B cell (primary cell): ENCODE data around the gene AGL. TPM values are rescaled to one million over a fixed set of nuclear protein-coding genes. Genes with fewer than 3 reads are reported as not detected.

ENCODE experiments used
- ATAC-seq: fragments of 200-7000 bp; cut with Tn5 transposase; one replicate; pipeline ENCODE4 v1.10.0; 2021; ENCODE audit warnings: low read depth, mild to moderate bottlenecking, moderate number of reproducible peaks, moderate library complexity
- CTCF ChIA-PET: fragments of 350-600 bp; sonication (Branson Sonifier 250); formaldehyde crosslinking; loops from one replicate; lab custom pipeline; 2021; ENCODE audit warnings: antibody characterized with exemption, inconsistent platforms; lab: Charles Lee
- POLR2A ChIA-PET: fragments of 350-600 bp; sonication (Branson Sonifier 250); formaldehyde crosslinking; loops from one replicate; lab custom pipeline; 2021; ENCODE audit warnings: antibody characterized with exemption; lab: Charles Lee
- DNase-seq: peaks from one replicate; pipeline ENCODE4 v3.0.0; 2013
- H2AFZ ChIP-seq: 2 replicates; pipeline ENCODE4 v1.6.1; 2012; ENCODE audit warnings: mild to moderate bottlenecking, low read depth, low read length; ENCODE audit not compliant: insufficient read depth, poor library complexity, severe bottlenecking
- H3K27ac ChIP-seq, 2 donors: 1 replicate in 1 of 2; 2 replicates in 1 of 2; pipeline ENCODE4 v1.5.1; 2012 to 2013; ENCODE audit warnings: low read length in 2 of 2, mild to moderate bottlenecking in 2 of 2, moderate library complexity in 1 of 2
- H3K27me3 ChIP-seq, 4 experiments: fragments of 200-600 bp in 1 of 4; sonication (generic) in 1 of 4; replicated peaks in 1 of 4; 1 replicate in 2 of 4; 2 replicates in 2 of 4; pipeline versions ENCODE4 v1.6.1 to v1.7.0; 2013 to 2016; ENCODE audit warnings: low read length in 3 of 4, mild to moderate bottlenecking in 2 of 4, mixed read lengths in 1 of 4, moderate library complexity in 1 of 4; ENCODE audit not compliant: insufficient read depth in 4 of 4, control insufficient read depth in 3 of 4; ENCODE audit errors: control extremely low read depth in 1 of 4
- H3K36me3 ChIP-seq, 2 experiments: replicated peaks in 1 of 2; 1 replicate in 1 of 2; 2 replicates in 1 of 2; pipeline versions ENCODE4 v1.6.1 to v1.7.1; 2013; ENCODE audit warnings: low read length in 1 of 2; ENCODE audit not compliant: insufficient read depth in 2 of 2, control insufficient read depth in 1 of 2; ENCODE audit errors: control extremely low read depth in 1 of 2, extremely low read depth in 1 of 2
- H3K4me1 ChIP-seq, 2 donors: fragments of 200-600 bp in 1 of 2; sonication (generic) in 1 of 2; 1 replicate in 1 of 2; 2 replicates in 1 of 2; pipeline versions ENCODE4 v1.5.1 to v1.6.1; 2013 to 2017; ENCODE audit warnings: low read length in 2 of 2; ENCODE audit not compliant: control insufficient read depth in 2 of 2, insufficient read depth in 2 of 2
- H3K4me2 ChIP-seq: replicated peaks from 2 replicates; pipeline ENCODE3; 2012; ENCODE audit warnings: mild to moderate bottlenecking, low read depth, low read length; ENCODE audit not compliant: poor library complexity, severe bottlenecking
- H3K4me3 ChIP-seq, 5 experiments: fragments of 200-600 bp in 1 of 5; sonication (generic) in 1 of 5; 1 replicate in 3 of 5; 2 replicates in 2 of 5; pipeline versions ENCODE4 v1.5.1 to v1.7.0; 2011 to 2016; ENCODE audit warnings: low read length in 4 of 5, mild to moderate bottlenecking in 4 of 5, low read depth in 2 of 5, control low read depth in 1 of 5, moderate library complexity in 1 of 5; ENCODE audit not compliant: insufficient read depth in 1 of 5; ENCODE audit errors: control extremely low read depth in 1 of 5, extremely low read depth in 1 of 5
- H3K79me2 ChIP-seq: fragments of 200-600 bp; sonication (generic); one replicate; pipeline ENCODE4 v1.6.0; 2016; ENCODE audit warnings: low read length; ENCODE audit not compliant: control insufficient read depth, insufficient read depth
- H3K9ac ChIP-seq: fragments of 200-600 bp; sonication (generic); 2 replicates; pipeline ENCODE4 v1.6.1; 2017; ENCODE audit warnings: mild to moderate bottlenecking, low read length, moderate library complexity
- H3K9me3 ChIP-seq, 3 donors: one replicate each; pipeline versions ENCODE4 v1.6.1 to v1.7.1; 2013; ENCODE audit warnings: low read length in 2 of 3; ENCODE audit not compliant: control insufficient read depth in 2 of 3, insufficient read depth in 1 of 3; ENCODE audit errors: control extremely low read depth in 1 of 3
- H4K20me1 ChIP-seq: 2 replicates; pipeline ENCODE4 v1.6.0; 2012; ENCODE audit warnings: mild to moderate bottlenecking, low read length; ENCODE audit not compliant: insufficient read depth, control insufficient read depth, poor library complexity, severe bottlenecking
- H3K27ac Mint-ChIP-seq: one replicate; pipeline ENCODE4 v1.8.0; 2021; ENCODE audit warnings: mixed read lengths
- H3K27me3 Mint-ChIP-seq: one replicate; pipeline ENCODE4 v1.8.0; 2021; ENCODE audit warnings: mixed read lengths
- H3K4me1 Mint-ChIP-seq: one replicate; pipeline ENCODE4 v1.8.0; 2021; ENCODE audit warnings: mixed read lengths
- H3K4me3 Mint-ChIP-seq: one replicate; pipeline ENCODE4 v1.8.0; 2021; ENCODE audit warnings: mixed read lengths
- H3K9me3 Mint-ChIP-seq: one replicate; pipeline ENCODE4 v1.8.0; 2022; ENCODE audit warnings: mixed read lengths; ENCODE audit not compliant: insufficient read depth
- EZH2 ChIP-seq: IDR thresholded peaks from 2 replicates; pipeline ENCODE4 v1.6.1; 2012; ENCODE audit warnings: borderline replicate concordance, low read depth, mild to moderate bottlenecking, moderate library complexity, low read length; ENCODE audit not compliant: insufficient read depth, poor library complexity, severe bottlenecking
- WGBS: methylation state at CpG from one replicate; pipeline ENCODE4 v1.1.5; 2013; ENCODE audit warnings: missing lambda C conversion rate; ENCODE audit not compliant: insufficient coverage; 5-methylcytosine and 5-hydroxymethylcytosine counted together
- intact Hi-C: fragments of 100-400 bp; cut with micrococcal nuclease; formaldehyde crosslinking; loops from one replicate; pipeline ENCODE4 v1.10.0; 2022
- polyA plus RNA-seq: library from polyadenylated mRNA; depleted of rRNA; stranded (reverse); fragments of >200 nt; gene quantifications from 2 replicates; pipeline ENCODE4 v1.2.3, GENCODE V29; 2012
- total RNA-seq, 2 donors: library from RNA; stranded (reverse); fragments of 120-200 nt in 1 of 2; gene quantifications; 1 replicate in 1 of 2; 2 replicates in 1 of 2; pipeline versions ENCODE4 v1.2.3 to v1.2.4, GENCODE V29; 2013 to 2022
- TF ChIP-seq, protein P1 (sequence below): fragments of 200-600 bp; IDR thresholded peaks from one replicate; pipeline ENCODE4 v1.8.0; 2022; ENCODE audit warnings: antibody characterized with exemption, mild to moderate bottlenecking

AGL gene
- total and polyA plus RNA-seq, 2 donors (not counting 1 experiment from before 2014, with no cell fraction given) = 3.2 to 18.7 TPM

DNA sequence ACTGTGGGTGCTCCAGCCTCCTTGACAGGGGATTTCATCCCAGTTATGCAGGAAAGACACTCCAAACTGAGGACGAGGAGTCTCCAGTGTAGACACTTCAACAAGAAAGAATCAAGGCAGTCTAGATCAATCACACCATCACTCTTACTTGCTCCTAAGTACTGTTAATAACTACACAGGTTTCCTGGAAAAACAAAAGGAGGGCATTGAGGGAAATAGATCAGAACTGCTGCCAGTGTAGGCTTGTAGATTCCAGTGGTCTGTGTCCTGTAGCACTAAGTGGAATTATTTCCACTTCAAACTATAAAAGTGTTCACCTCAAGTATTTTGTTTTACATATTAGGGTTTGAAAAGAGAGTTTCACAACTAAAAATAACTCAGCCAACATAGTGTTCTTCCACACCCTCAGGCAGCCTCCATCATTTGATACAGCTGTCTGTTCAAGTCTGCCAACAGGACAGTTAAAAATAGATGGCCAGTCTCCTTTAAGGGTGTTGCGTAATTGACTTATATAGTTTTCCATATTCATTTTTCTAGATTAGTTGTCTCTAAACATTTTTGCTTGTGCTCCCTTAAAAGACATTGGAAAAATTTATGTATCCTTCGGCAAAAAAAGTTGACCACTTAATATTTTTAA, 32.0 kb upstream of the AGL start:
- TF ChIP-seq, protein P1, sequence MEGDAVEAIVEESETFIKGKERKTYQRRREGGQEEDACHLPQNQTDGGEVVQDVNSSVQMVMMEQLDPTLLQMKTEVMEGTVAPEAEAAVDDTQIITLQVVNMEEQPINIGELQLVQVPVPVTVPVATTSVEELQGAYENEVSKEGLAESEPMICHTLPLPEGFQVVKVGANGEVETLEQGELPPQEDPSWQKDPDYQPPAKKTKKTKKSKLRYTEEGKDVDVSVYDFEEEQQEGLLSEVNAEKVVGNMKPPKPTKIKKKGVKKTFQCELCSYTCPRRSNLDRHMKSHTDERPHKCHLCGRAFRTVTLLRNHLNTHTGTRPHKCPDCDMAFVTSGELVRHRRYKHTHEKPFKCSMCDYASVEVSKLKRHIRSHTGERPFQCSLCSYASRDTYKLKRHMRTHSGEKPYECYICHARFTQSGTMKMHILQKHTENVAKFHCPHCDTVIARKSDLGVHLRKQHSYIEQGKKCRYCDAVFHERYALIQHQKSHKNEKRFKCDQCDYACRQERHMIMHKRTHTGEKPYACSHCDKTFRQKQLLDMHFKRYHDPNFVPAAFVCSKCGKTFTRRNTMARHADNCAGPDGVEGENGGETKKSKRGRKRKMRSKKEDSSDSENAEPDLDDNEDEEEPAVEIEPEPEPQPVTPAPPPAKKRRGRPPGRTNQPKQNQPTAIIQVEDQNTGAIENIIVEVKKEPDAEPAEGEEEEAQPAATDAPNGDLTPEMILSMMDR = no peak
- TF ChIP-seq EZH2 = no peak
- Mint-ChIP-seq H3K27ac (no peak overlapping the region), H3K9me3 (no peaks in the 10 kb centered on the region), H3K4me3 (no peak overlapping the region), H3K27me3 (peaks cover 9% of the 10 kb centered on the region), H3K4me1 (peaks cover 6% of the 10 kb centered on the region)
- ATAC-seq = no peak
- Histone ChIP-seq H4K20me1 (no peaks in the 10 kb centered on the region), H3K4me1 (peaks cover 2 to 4% of the 10 kb centered on the region in 2 donors), H3K27ac (no peak overlapping the region), H3K27me3 (no peaks in the 10 kb centered on the region), H2AFZ (no peak overlapping the region), H3K9ac (no peak overlapping the region), H3K36me3 (no peaks in the 10 kb centered on the region), H3K79me2 (no peaks in the 10 kb centered on the region), H3K4me2 (no peak overlapping the region), H3K4me3 (no peak overlapping the region), H3K9me3 (no peaks in the 10 kb centered on the region)
- POLR2A ChIA-PET = no interaction called here
- no peak for DNase-seq
- intact Hi-C loops = no loop called here
- CTCF ChIA-PET = no interaction called here
- 50% methylated on average over 1 of the region's 3 CpGs for WGBS

DNA sequence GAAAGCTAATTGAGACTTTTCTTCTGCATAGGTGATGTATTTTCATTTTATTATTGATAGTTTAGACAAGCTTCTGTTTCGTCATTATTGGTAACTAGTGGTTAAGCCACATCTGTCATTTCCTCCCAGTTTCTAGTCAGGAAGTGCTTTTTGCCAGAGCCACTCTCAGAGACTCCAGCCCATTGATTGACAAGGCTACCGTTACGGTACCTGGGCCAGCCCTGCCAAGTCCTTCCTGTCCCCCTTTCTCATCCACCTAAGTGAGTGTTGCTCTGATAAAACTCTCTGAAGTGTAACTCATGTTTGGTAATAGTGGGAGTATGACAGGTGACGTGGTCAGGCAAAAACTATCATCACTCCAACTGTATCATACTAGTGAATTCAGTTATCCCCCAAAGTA, 29.6 kb upstream of the AGL start:
- no peak overlapping the region for H3K9ac ChIP-seq
- H4K20me1 ChIP-seq = no peaks in the 10 kb centered on the region
- ChIA-PET CTCF (no interaction called here), POLR2A (no interaction called here)
- Mint-ChIP-seq H3K27ac (no peak overlapping the region), H3K9me3 (no peaks in the 10 kb centered on the region), H3K4me1 (peaks cover 6% of the 10 kb centered on the region), H3K27me3 (peaks cover 7% of the 10 kb centered on the region), H3K4me3 (no peak overlapping the region)
- no peaks in the 10 kb centered on the region for H3K36me3 ChIP-seq
- TF ChIP-seq, protein P1 = no peak
- H3K4me2 ChIP-seq = no peak overlapping the region
- no peak for DNase-seq
- peaks cover 0 to 5% (median 0%) of the 10 kb centered on the region in 3 donors for H3K9me3 ChIP-seq
- H3K27me3 ChIP-seq = no peaks in the 10 kb centered on the region
- H3K79me2 ChIP-seq = no peaks in the 10 kb centered on the region
- H2AFZ ChIP-seq = peak overlapping the region; percentile 18
- no peak overlapping the region for H3K27ac ChIP-seq
- no peak overlapping the region for H3K4me3 ChIP-seq
- peaks cover 2 to 4% of the 10 kb centered on the region in 2 donors for H3K4me1 ChIP-seq
- no CpG with 5 or more reads among the region's 4 CpGs for WGBS
- no peak for ATAC-seq
- intact Hi-C loops = no loop called here
